K562 (cell line): ENCODE results near the gene TLE3.

ENCODE experiments used
- NR1H2 ChIP-seq: sonication (generic); formaldehyde crosslinking; IDR thresholded peaks from 2 replicates; pipeline ENCODE4 v1.4.0; 2020; ENCODE audit warnings: mild to moderate bottlenecking, missing genetic modification reagents
- NR3C1 ChIP-seq: sonication (generic); formaldehyde crosslinking; IDR thresholded peaks from 2 replicates; pipeline ENCODE4 v1.8.1; 2022; ENCODE audit warnings: missing genetic modification reagents
- SMARCB1 ChIP-seq: IDR thresholded peaks from 2 replicates; pipeline ENCODE4 v1.6.1; 2011; ENCODE audit warnings: improper control_type of control experiment, low read depth; ENCODE audit not compliant: insufficient read length
- ZNF830 ChIP-seq: fragments of 250-450 bp; sonication (Bioruptor Pico); IDR thresholded peaks from 2 replicates; pipeline ENCODE4 v1.5.0; 2021; ENCODE audit warnings: mild to moderate bottlenecking
- TF ChIP-seq, protein P1 (sequence below), 3 experiments: IDR thresholded peaks in 2 of 3; conservative IDR thresholded peaks in 1 of 3; 2 replicates each; pipeline ENCODE4 v1.5.1; 2011 to 2012; ENCODE audit warnings: low read length in 3 of 3, mild to moderate bottlenecking in 3 of 3, control low read depth in 2 of 3, improper control_type of control experiment in 1 of 3, inconsistent platforms in 1 of 3, low read depth in 1 of 3, mixed read lengths in 1 of 3, moderate library complexity in 1 of 3; ENCODE audit not compliant: insufficient read depth in 2 of 3
- TF ChIP-seq, protein P2 (sequence below), 2 experiments: fragments of 450-650 bp in 1 of 2; sonication (generic) in 1 of 2; formaldehyde crosslinking; conservative IDR thresholded peaks; 2 replicates each; pipeline versions ENCODE4 v1.4.0 to v1.8.1; 2020 to 2022; ENCODE audit warnings: mild to moderate bottlenecking in 1 of 2, missing genetic modification reagents in 1 of 2

DNA sequence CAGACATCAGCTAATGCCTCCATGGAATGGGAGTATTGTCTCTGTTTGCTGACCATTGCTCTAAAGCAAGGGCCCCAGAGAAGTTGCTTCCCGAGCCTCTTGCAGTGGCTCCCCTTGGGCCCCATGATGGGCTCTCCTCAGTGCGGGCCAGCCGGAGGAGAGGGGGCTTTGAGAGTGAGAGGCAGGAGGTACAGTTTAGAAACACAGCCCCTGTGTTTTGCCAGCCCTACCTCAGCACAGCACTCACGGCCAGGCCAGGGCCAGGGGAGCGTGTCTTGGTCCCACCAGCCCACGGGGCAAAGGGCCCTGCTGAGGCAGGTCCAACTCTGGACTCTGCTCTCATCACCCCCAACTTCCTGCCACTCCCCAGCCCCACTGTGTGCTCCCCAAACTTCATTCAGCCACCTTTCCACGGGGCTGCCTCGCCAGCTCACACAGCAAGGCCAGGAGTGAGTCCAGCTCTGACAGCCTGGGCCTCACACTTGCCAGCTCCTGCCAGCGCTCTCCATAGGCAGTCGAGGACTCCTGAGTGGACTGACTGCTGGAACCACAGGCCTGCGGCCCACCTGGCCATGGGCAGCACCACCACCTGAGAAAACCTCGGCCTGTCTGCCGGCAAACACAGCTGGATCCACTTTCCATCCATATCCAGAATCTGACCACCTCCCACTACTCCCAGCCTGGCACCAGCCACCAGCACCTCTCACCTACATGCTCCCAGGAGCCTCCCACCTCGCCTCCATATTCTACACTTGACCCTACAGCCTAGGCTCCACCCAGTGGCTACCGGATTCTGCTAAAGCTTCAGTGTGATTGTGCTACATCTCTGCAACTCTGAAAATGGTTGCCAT lies 99.0 kb downstream of the TLE3 start:
- no peak for TF ChIP-seq NR3C1 (CRISPR knock-in tag)
- TF ChIP-seq, protein P1, sequence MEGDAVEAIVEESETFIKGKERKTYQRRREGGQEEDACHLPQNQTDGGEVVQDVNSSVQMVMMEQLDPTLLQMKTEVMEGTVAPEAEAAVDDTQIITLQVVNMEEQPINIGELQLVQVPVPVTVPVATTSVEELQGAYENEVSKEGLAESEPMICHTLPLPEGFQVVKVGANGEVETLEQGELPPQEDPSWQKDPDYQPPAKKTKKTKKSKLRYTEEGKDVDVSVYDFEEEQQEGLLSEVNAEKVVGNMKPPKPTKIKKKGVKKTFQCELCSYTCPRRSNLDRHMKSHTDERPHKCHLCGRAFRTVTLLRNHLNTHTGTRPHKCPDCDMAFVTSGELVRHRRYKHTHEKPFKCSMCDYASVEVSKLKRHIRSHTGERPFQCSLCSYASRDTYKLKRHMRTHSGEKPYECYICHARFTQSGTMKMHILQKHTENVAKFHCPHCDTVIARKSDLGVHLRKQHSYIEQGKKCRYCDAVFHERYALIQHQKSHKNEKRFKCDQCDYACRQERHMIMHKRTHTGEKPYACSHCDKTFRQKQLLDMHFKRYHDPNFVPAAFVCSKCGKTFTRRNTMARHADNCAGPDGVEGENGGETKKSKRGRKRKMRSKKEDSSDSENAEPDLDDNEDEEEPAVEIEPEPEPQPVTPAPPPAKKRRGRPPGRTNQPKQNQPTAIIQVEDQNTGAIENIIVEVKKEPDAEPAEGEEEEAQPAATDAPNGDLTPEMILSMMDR (IDR thresholded peaks at IDR 0.05 in 2 of 3, conservative IDR thresholded peaks at IDR 0.05 in 1 of 3; ENCODE audit: insufficient read depth in 2 of 3, low read depth in 1 of 3, low read length in 3 of 3) = no peak
- no peak for TF ChIP-seq NR1H2 (CRISPR knock-in tag)
- TF ChIP-seq, protein P2, sequence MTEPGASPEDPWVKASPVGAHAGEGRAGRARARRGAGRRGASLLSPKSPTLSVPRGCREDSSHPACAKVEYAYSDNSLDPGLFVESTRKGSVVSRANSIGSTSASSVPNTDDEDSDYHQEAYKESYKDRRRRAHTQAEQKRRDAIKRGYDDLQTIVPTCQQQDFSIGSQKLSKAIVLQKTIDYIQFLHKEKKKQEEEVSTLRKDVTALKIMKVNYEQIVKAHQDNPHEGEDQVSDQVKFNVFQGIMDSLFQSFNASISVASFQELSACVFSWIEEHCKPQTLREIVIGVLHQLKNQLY (CRISPR knock-in tag; conservative IDR thresholded peaks at IDR 0.05) = no peak
- TF ChIP-seq SMARCB1 = no peak
- no peak for TF ChIP-seq ZNF830 (CRISPR knock-in tag)
